AG08396 (cell line): ENCODE results near the gene MAX.
A peak's percentile ranks its signal among the peaks of the same experiment; 100 is the strongest.
"Not testable (repeated sequence)": the region's sequence is repeated elsewhere in the genome, so short reads cannot be mapped to it uniquely, and the experiment has no call there.

Source experiments
- DNase-seq: peaks from one replicate; pipeline ENCODE4 v3.0.0; 2012; ENCODE audit warnings: low spot score, mixed read lengths

MAX gene

GRCh38 chr14:65035049-65035448 is 67.3 kb downstream of the MAX start:
- DNase-seq, result no peak

- no peak for DNase-seq
Measured at GRCh38 chr14:65034021-65034420, 68.3 kb downstream of the MAX start.

GRCh38 chr14:65033181-65033580 is 69.1 kb downstream of the MAX start:
- DNase-seq, result no peak

GRCh38 chr14:65032319-65032718 is 70.0 kb downstream of the MAX start:
- DNase-seq, result no peak

- not testable (repeated sequence) for DNase-seq
Measured at GRCh38 chr14:65031321-65031720, 71.0 kb downstream of the MAX start.

- DNase-seq, result no peak
Measured at GRCh38 chr14:65028937-65029336, 73.4 kb downstream of the MAX start.

GRCh38 chr14:65027127-65027799 is 75.1 kb downstream of the MAX start:
- DNase-seq, result no peak

- DNase-seq, result no peak
Measured at GRCh38 chr14:65026526-65026925, 75.8 kb downstream of the MAX start.

GRCh38 chr14:65025818-65026217 is 76.5 kb downstream of the MAX start:
- peak; percentile 34 for DNase-seq
